GM13976 (cell line): Measurements from ENCODE around the gene KRT82.

ENCODE experiments used
- DNase-seq: peaks from one replicate; pipeline ENCODE4 v3.0.0; 2012; ENCODE audit warnings: low spot score
- CTCF ChIP-seq: IDR thresholded peaks from 2 replicates; pipeline ENCODE4 v1.5.1; 2012; ENCODE audit warnings: borderline replicate concordance, mild to moderate bottlenecking; ENCODE audit not compliant: insufficient read depth; ENCODE audit errors: extremely low read depth, missing control alignments, control extremely low read depth
- in situ Hi-C: fragments of 300-500 bp; cut with MboI; formaldehyde crosslinking; loops from one replicate; pipeline ENCODE4 v1.12.0; 2022; ENCODE audit warnings: low sequenced_read_pairs, mixed read lengths, inconsistent platforms; ENCODE audit not compliant: unreplicated experiment

The KRT82 gene

GRCh38 chr12:52439845-52440244 lies 33.7 kb upstream of the KRT82 start:
- no peak for TF ChIP-seq CTCF
- DNase-seq: no peak
- in situ Hi-C loops: no loop called here

GRCh38 chr12:52439420-52439819 lies 33.3 kb upstream of the KRT82 start:
- no peak for TF ChIP-seq CTCF
- in situ Hi-C loops: no loop called here
- DNase-seq: no peak

GRCh38 chr12:52438305-52439301 lies 32.5 kb upstream of the KRT82 start:
- in situ Hi-C loops: no loop called here
- no peak for TF ChIP-seq CTCF
- no peak for DNase-seq

GRCh38 chr12:52437508-52437907 lies 31.4 kb upstream of the KRT82 start:
- in situ Hi-C loops: no loop called here
- TF ChIP-seq CTCF: no peak
- no peak for DNase-seq

GRCh38 chr12:52436828-52437474 lies 30.8 kb upstream of the KRT82 start:
- TF ChIP-seq CTCF: no peak
- in situ Hi-C loops: no loop called here
- DNase-seq: no peak

GRCh38 chr12:52436000-52436827 lies 30.1 kb upstream of the KRT82 start:
- DNase-seq: no peak
- no peak for TF ChIP-seq CTCF
- in situ Hi-C loops: no loop called here
